ENCODE results near the gene LYZL4. TPM values are rescaled to one million over a fixed set of nuclear protein-coding genes. Genes with fewer than 3 reads are reported as not detected.

The LYZL4 gene
- total and polyA plus RNA-seq, 7 donors = not detected

- peak; percentile 82 for DNase-seq
- WGBS, 2 donors = 28 to 39% methylated on average over 9 of the region's 9 CpGs
- no peaks in the 10 kb centered on the region for H3K4me1 ChIP-seq
- H3K27me3 ChIP-seq = no peaks in the 10 kb centered on the region
- no peaks in the 10 kb centered on the region for H3K9me3 ChIP-seq
- TF ChIP-seq EP300 (IDR thresholded peaks at IDR 0.05) = no peak
- TF ChIP-seq CTCF (IDR thresholded peaks at IDR 0.05) = peak; percentile 91 to 97 (median 92)
- no peaks in the 10 kb centered on the region for H3K36me3 ChIP-seq
- intact Hi-C loops (cut with DNase I) = loop anchor here (2.0 to 10.0 kb wide), 3 partner anchors 197 to 549 kb away; no protein-coding TSS in a partner anchor
- no peak overlapping the region for H3K27ac ChIP-seq
- H3K4me3 ChIP-seq = no peak overlapping the region
Observed at GRCh38 chr3:42443819-42444436, 33.5 kb upstream of the LYZL4 start.

- Histone ChIP-seq H3K4me1 (no peaks in the 10 kb centered on the region), H3K27me3 (no peaks in the 10 kb centered on the region), H3K9me3 (no peaks in the 10 kb centered on the region), H3K36me3 (no peaks in the 10 kb centered on the region), H3K27ac (no peak overlapping the region), H3K4me3 (no peak overlapping the region)
- DNase-seq = no peak
- no peak for TF ChIP-seq EP300 (IDR thresholded peaks at IDR 0.05)
- TF ChIP-seq CTCF (IDR thresholded peaks at IDR 0.05) = no peak
- no peak for TF ChIP-seq POLR2A (IDR thresholded peaks at IDR 0.05)
- TF ChIP-seq POLR2AphosphoS5 (IDR thresholded peaks at IDR 0.05) = no peak
- WGBS, 2 donors = 70 to 84% methylated on average over 4 of the region's 4 CpGs
- intact Hi-C loops (cut with DNase I) = loop anchor here (2.0 to 10.0 kb wide), 3 partner anchors 196 to 548 kb away; no protein-coding TSS in a partner anchor
Observed at GRCh38 chr3:42443292-42443691, 32.9 kb upstream of the LYZL4 start.

- H3K27ac ChIP-seq = no peak overlapping the region
- no peaks in the 10 kb centered on the region for H3K9me3 ChIP-seq
- H3K27me3 ChIP-seq = no peaks in the 10 kb centered on the region
- DNase-seq = no peak
- intact Hi-C loops (cut with DNase I) = loop anchor here (2.0 to 10.0 kb wide), 3 partner anchors 196 to 548 kb away; no protein-coding TSS in a partner anchor
- no peak overlapping the region for H3K4me3 ChIP-seq
- H3K4me1 ChIP-seq = no peaks in the 10 kb centered on the region
- 78 to 86% methylated on average over 5 of the region's 5 CpGs for WGBS, 2 donors
- TF ChIP-seq CTCF (IDR thresholded peaks at IDR 0.05) (no peak), POLR2AphosphoS5 (IDR thresholded peaks at IDR 0.05) (no peak), EP300 (IDR thresholded peaks at IDR 0.05) (no peak), POLR2A (IDR thresholded peaks at IDR 0.05) (no peak)
- no peaks in the 10 kb centered on the region for H3K36me3 ChIP-seq
Observed at GRCh38 chr3:42442640-42443039, 32.2 kb upstream of the LYZL4 start.

- H3K27ac ChIP-seq = no peak overlapping the region
- intact Hi-C loops (cut with DNase I) = loop anchor here (2.0 to 10.0 kb wide), 3 partner anchors 195 to 547 kb away; no protein-coding TSS in a partner anchor
- TF ChIP-seq EP300 (IDR thresholded peaks at IDR 0.05) (no peak), CTCF (IDR thresholded peaks at IDR 0.05) (no peak), POLR2AphosphoS5 (IDR thresholded peaks at IDR 0.05) (no peak), POLR2A (IDR thresholded peaks at IDR 0.05) (no peak)
- H3K4me1 ChIP-seq = no peaks in the 10 kb centered on the region
- H3K27me3 ChIP-seq = no peaks in the 10 kb centered on the region
- no peaks in the 10 kb centered on the region for H3K9me3 ChIP-seq
- no peak overlapping the region for H3K4me3 ChIP-seq
- no peaks in the 10 kb centered on the region for H3K36me3 ChIP-seq
- WGBS, 2 donors = 56 to 82% methylated on average over 2 of the region's 2 CpGs
- no peak for DNase-seq
Observed at GRCh38 chr3:42441791-42442190, 31.4 kb upstream of the LYZL4 start.
